ENCODE data around the gene BLACAT1. TPM values are rescaled to one million over a fixed set of nuclear protein-coding genes. Genes with fewer than 3 reads are reported as not detected.

The BLACAT1 gene
- total RNA-seq, 1 donor = not detected

DNA sequence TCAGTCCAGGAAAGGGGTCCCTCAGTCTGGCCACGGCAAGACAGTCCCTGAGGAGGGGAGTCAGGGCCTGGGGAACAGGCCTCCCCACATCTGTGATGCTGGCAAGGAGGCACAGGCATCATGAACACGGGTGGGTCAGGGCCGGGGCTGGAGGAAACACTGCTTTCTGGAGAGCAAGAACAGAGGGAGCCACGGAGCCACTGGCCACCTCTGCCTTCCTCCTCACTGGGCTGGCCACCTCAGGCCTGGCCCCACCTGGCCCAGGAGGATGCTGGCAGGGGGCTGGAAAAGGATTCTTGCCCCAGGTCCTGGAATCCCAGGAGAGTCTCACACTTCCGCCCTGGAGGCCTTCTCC, 15.7 kb downstream of the BLACAT1 start:
- Histone ChIP-seq H3K4me2 (ENCODE audit: insufficient read depth, low read length) (no peak overlapping the region), H3K36me3 (ENCODE audit: insufficient read depth, low read length) (no peaks in the 10 kb centered on the region), H3K79me2 (ENCODE audit: insufficient read depth, low read length) (no peaks in the 10 kb centered on the region), H3K27me3 (ENCODE audit: insufficient read depth, low read length) (peaks cover 68% of the 10 kb centered on the region), H3K4me3 (ENCODE audit: insufficient read depth, low read length) (no peak overlapping the region), H2AFZ (ENCODE audit: low read length) (no peak overlapping the region), H3K9me3 (ENCODE audit: low read depth, low read length) (no peaks in the 10 kb centered on the region), H3K27ac (ENCODE audit: low read depth, low read length) (no peak overlapping the region), H3K4me1 (ENCODE audit: insufficient read depth, low read length) (no peaks in the 10 kb centered on the region), H4K20me1 (ENCODE audit: insufficient read depth, low read length) (peaks cover 6% of the 10 kb centered on the region)
- TF ChIP-seq, protein P1, sequence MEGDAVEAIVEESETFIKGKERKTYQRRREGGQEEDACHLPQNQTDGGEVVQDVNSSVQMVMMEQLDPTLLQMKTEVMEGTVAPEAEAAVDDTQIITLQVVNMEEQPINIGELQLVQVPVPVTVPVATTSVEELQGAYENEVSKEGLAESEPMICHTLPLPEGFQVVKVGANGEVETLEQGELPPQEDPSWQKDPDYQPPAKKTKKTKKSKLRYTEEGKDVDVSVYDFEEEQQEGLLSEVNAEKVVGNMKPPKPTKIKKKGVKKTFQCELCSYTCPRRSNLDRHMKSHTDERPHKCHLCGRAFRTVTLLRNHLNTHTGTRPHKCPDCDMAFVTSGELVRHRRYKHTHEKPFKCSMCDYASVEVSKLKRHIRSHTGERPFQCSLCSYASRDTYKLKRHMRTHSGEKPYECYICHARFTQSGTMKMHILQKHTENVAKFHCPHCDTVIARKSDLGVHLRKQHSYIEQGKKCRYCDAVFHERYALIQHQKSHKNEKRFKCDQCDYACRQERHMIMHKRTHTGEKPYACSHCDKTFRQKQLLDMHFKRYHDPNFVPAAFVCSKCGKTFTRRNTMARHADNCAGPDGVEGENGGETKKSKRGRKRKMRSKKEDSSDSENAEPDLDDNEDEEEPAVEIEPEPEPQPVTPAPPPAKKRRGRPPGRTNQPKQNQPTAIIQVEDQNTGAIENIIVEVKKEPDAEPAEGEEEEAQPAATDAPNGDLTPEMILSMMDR (IDR thresholded peaks at IDR 0.05; ENCODE audit: extremely low read depth, low read depth, low read length) = no peak
- no peak for DNase-seq (ENCODE audit: insufficient read length, low spot score, missing footprints)

DNA sequence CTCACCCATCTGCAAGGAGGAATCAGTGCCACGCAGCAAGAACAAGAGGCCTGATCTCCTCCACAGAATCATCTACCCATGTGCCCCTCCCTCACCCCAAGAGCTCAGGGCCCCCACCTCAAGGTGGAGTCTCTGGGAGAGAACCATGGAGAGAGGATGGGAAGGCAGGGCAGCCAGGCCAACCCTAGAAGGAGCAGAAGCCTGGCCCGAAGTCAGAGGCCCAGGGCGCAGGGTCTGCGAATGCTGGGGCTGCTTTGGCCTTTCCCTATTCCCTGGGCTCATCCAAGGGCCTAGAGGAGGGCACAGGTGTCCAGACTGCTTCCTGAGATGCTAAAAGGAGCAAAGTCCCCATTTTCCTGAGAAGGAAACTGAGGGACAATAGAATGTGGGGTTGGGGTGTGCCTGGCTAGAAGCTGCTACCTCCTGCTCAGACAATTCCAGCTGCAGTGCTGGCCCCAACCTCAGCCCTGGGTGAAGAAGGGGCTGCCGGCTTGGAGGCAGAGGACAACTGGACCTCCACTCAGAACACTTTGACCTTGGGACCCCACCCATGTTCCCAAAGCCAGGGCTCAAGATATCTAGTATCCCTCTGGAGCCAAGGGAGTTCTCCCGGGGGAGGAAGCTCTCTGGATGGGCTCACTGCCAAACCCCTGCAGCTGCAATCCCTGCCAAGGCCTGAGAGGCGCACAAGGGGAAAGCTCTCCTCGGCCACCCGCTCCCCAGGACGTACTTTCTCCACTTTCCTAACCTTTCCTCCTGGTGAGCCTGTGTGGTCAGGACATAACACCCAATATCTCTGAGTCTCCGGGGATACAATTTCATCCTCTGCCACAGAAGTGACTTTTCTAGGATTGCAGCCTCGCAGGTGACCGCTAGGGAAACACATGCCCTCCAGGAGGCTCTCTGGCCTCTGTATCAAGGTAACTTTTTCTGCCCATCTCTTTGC, 17.4 kb downstream of the BLACAT1 start:
- H4K20me1 ChIP-seq (ENCODE audit: insufficient read depth, low read length) = peaks cover 6% of the 10 kb centered on the region
- peak; percentile 98 for DNase-seq (ENCODE audit: insufficient read length, low spot score, missing footprints)
- no peak overlapping the region for H3K4me3 ChIP-seq (ENCODE audit: insufficient read depth, low read length)
- no peaks in the 10 kb centered on the region for H3K9me3 ChIP-seq (ENCODE audit: low read depth, low read length)
- H3K4me2 ChIP-seq (ENCODE audit: insufficient read depth, low read length) = peak overlapping the region; percentile 30
- H3K79me2 ChIP-seq (ENCODE audit: insufficient read depth, low read length) = no peaks in the 10 kb centered on the region
- no peaks in the 10 kb centered on the region for H3K4me1 ChIP-seq (ENCODE audit: insufficient read depth, low read length)
- H3K27ac ChIP-seq (ENCODE audit: low read depth, low read length) = no peak overlapping the region
- H3K36me3 ChIP-seq (ENCODE audit: insufficient read depth, low read length) = no peaks in the 10 kb centered on the region
- peaks cover 78% of the 10 kb centered on the region for H3K27me3 ChIP-seq (ENCODE audit: insufficient read depth, low read length)
- no peak overlapping the region for H2AFZ ChIP-seq (ENCODE audit: low read length)
- TF ChIP-seq, protein P1 (IDR thresholded peaks at IDR 0.05; ENCODE audit: extremely low read depth, low read depth, low read length) = peak; percentile 58

DNA sequence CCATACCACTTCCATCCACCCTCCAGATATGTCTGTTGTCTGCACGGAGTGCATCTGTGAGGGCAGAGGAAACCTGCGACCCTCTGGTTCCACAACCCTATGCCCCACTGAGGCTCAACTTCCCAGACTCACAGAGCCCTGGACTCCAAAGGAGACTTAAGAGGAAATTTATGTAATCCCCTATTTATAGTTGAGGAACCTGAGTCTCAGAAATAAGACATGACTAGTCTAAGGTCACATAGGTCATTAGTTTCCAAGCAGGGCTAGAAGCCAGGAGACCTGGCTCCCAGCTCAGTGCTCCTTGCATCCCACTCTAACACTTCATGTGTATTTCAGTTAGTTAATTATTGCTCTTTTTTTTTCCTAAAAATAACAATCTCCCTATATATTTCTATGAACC, 18.3 kb downstream of the BLACAT1 start:
- DNase-seq (ENCODE audit: insufficient read length, low spot score, missing footprints) = no peak
- Histone ChIP-seq H3K4me3 (ENCODE audit: insufficient read depth, low read length) (no peak overlapping the region), H3K36me3 (ENCODE audit: insufficient read depth, low read length) (no peaks in the 10 kb centered on the region), H3K27me3 (ENCODE audit: insufficient read depth, low read length) (peaks cover 74% of the 10 kb centered on the region), H2AFZ (ENCODE audit: low read length) (no peak overlapping the region), H4K20me1 (ENCODE audit: insufficient read depth, low read length) (peaks cover 6% of the 10 kb centered on the region), H3K4me1 (ENCODE audit: insufficient read depth, low read length) (no peaks in the 10 kb centered on the region), H3K4me2 (ENCODE audit: insufficient read depth, low read length) (no peak overlapping the region), H3K27ac (ENCODE audit: low read depth, low read length) (no peak overlapping the region), H3K9me3 (ENCODE audit: low read depth, low read length) (no peaks in the 10 kb centered on the region), H3K79me2 (ENCODE audit: insufficient read depth, low read length) (no peaks in the 10 kb centered on the region)
- TF ChIP-seq, protein P1 (IDR thresholded peaks at IDR 0.05; ENCODE audit: extremely low read depth, low read depth, low read length) = no peak

DNA sequence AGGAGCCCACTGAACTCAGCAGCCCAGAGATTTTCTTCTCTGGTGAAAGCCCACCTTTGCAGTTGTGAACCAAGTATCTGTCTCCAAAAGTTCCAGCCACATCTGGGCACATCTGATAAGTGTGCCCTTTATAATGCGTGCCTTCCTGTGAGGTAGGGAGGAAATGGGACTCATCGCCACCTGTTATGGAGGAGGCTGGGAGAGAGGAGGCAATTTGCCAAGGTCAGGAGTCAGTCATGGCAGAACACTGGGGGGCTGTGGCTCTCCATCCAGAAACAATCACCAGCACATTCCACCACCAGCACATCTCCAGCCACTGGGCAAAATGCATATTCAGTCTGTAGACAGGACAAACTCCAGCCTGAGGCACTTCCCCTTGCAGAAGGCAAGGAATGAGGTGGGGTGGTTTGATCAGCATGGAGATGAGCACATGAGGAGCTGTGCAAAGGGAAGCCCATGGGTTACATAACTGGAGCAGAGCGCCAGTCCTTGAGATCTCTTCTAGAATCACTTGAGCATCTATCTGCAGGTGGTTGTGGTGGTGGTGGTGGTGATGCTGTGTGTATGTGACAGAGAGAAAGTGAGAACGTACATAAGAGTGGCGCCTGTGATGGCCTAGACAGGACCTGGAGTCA, 19.0 kb downstream of the BLACAT1 start:
- H3K36me3 ChIP-seq (ENCODE audit: insufficient read depth, low read length) = no peaks in the 10 kb centered on the region
- TF ChIP-seq, protein P1 (IDR thresholded peaks at IDR 0.05; ENCODE audit: extremely low read depth, low read depth, low read length) = no peak
- no peak overlapping the region for H2AFZ ChIP-seq (ENCODE audit: low read length)
- peaks cover 6% of the 10 kb centered on the region for H4K20me1 ChIP-seq (ENCODE audit: insufficient read depth, low read length)
- no peak overlapping the region for H3K4me2 ChIP-seq (ENCODE audit: insufficient read depth, low read length)
- H3K27ac ChIP-seq (ENCODE audit: low read depth, low read length) = no peak overlapping the region
- no peak for DNase-seq (ENCODE audit: insufficient read length, low spot score, missing footprints)
- no peak overlapping the region for H3K4me3 ChIP-seq (ENCODE audit: insufficient read depth, low read length)
- H3K79me2 ChIP-seq (ENCODE audit: insufficient read depth, low read length) = no peaks in the 10 kb centered on the region
- no peaks in the 10 kb centered on the region for H3K9me3 ChIP-seq (ENCODE audit: low read depth, low read length)
- H3K4me1 ChIP-seq (ENCODE audit: insufficient read depth, low read length) = no peaks in the 10 kb centered on the region
- H3K27me3 ChIP-seq (ENCODE audit: insufficient read depth, low read length) = peaks cover 73% of the 10 kb centered on the region

Data from osteoblast (primary cell).